GM10266 (cell line): ENCODE measurements around the gene IGFL2.
"Not testable (repeated sequence)": the region's sequence is repeated elsewhere in the genome, so short reads cannot be mapped to it uniquely, and the experiment has no call there.

ENCODE experiments used
- DNase-seq: peaks from one replicate; pipeline ENCODE4 v3.0.0; 2012; ENCODE audit errors: extremely low spot score
- TF ChIP-seq, protein P1 (sequence below): IDR thresholded peaks from 2 replicates; pipeline ENCODE4 v1.5.1; 2012; ENCODE audit warnings: mild to moderate bottlenecking, low read depth; ENCODE audit not compliant: control insufficient read depth, insufficient read depth; ENCODE audit errors: missing control alignments

Gene IGFL2

DNA sequence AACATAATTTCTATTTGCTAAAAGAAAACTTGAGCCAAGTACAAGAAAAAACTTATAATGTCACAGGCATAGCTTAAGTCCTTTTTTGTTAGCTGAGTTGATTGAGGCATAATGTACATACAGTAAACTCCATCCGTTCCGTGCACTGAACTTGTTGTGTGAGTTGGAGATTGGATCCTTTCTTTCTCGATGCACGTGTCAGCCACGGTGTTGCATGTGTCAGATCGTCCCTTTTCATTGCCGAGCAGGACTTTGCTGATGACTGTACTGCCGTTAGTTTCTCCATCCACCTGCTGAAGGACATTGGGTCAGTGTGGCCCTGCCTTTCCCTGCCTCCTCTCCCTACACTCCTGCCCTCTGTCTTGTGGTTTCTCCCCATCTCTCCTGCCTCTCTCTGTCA lies 34.4 kb downstream of the IGFL2 start:
- TF ChIP-seq, protein P1, sequence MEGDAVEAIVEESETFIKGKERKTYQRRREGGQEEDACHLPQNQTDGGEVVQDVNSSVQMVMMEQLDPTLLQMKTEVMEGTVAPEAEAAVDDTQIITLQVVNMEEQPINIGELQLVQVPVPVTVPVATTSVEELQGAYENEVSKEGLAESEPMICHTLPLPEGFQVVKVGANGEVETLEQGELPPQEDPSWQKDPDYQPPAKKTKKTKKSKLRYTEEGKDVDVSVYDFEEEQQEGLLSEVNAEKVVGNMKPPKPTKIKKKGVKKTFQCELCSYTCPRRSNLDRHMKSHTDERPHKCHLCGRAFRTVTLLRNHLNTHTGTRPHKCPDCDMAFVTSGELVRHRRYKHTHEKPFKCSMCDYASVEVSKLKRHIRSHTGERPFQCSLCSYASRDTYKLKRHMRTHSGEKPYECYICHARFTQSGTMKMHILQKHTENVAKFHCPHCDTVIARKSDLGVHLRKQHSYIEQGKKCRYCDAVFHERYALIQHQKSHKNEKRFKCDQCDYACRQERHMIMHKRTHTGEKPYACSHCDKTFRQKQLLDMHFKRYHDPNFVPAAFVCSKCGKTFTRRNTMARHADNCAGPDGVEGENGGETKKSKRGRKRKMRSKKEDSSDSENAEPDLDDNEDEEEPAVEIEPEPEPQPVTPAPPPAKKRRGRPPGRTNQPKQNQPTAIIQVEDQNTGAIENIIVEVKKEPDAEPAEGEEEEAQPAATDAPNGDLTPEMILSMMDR = no peak
- DNase-seq = no peak

DNA sequence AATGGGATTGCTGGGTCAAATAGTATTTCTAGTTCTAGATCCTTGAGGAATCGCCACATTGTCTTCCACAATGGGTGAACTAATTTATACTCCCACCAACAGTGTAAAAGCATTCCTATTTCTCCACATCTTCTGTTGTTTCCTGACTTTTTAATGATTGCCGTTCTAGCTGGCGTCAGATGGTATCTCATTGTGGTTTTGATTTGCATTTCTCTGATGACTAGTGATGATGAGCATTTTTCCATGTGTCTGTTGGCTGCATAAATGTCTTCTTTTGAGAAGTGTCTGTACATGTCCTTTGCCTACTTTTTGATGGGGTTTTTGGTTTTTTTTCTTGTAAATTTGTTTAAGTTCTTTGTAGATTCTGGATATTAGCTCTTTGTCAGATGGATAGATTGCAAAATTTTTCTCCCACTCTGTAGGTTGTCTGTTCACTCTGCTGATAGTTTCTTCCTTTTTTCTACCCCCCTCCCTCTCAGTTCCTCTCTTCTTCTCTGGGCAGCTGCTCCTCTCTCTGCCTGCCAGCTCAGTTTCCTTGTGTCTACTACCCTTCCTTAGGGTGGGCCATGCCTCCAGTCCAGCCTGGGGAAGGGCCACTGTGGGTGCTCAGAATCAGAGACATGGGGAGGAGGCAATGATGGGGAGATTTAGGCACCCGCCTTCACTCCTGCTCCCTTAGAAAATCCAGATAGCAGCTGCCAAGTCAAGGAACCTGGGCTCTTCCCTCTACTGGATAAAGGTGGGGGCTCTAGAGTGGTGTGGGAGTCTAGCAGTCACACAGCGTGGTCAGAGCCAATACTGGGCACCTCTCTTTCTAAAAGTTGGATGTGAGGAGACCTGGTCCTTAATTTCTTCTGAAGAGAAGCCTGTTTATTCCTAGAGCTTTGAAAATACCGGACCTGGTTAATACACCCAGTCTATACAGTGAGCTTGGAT lies 37.0 kb downstream of the IGFL2 start:
- DNase-seq = not testable (repeated sequence)

DNA sequence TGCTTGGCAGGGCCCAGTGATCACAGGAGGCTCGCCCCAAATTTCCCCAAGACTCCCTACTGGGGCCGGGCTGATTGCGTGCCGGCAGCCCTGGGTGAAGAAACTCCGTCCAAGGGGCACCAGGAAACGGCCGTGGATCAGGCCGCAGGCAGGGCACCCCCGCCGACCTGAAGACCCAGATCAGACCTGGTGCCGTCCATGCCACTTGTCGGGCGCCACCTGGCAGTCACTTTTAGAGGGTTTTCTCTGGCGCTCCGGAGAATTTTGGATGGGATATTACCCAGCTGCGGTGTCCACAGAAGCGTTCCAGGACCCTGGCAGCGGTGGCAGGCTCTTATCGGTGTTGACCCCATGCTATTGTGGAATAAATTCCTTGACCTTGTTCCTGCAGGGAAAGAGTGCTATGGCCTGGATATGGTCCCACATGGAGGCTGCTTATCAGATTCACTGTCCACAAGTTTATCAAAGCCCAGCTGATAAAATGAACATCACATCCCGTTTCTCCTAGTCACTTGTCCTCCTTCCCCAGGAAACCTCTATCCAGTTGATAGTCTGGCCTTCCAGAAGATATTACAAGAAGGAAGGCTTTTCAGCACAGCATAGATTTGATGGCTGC lies 38.2 kb downstream of the IGFL2 start:
- DNase-seq = no peak
- TF ChIP-seq, protein P1 = no peak

DNA sequence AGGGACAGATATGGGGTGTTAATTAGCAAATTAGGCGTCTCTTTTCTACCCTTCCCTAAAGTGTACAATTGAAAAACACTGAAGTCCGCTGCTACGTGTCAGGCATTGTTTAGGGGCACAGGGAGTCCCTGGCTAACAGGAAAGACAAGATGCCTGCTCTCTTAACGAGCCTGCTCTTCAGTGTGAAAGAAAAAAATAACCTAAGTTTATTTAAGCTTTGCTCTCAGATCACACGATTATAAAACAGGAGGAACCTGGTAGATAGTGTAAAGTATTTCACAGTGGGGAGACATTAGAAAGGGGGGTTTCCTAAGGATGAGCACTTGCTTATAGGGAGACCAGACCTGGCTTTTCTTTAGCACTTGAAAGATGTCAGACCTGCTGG lies 38.7 kb downstream of the IGFL2 start:
- DNase-seq = no peak
- TF ChIP-seq, protein P1 = no peak

DNA sequence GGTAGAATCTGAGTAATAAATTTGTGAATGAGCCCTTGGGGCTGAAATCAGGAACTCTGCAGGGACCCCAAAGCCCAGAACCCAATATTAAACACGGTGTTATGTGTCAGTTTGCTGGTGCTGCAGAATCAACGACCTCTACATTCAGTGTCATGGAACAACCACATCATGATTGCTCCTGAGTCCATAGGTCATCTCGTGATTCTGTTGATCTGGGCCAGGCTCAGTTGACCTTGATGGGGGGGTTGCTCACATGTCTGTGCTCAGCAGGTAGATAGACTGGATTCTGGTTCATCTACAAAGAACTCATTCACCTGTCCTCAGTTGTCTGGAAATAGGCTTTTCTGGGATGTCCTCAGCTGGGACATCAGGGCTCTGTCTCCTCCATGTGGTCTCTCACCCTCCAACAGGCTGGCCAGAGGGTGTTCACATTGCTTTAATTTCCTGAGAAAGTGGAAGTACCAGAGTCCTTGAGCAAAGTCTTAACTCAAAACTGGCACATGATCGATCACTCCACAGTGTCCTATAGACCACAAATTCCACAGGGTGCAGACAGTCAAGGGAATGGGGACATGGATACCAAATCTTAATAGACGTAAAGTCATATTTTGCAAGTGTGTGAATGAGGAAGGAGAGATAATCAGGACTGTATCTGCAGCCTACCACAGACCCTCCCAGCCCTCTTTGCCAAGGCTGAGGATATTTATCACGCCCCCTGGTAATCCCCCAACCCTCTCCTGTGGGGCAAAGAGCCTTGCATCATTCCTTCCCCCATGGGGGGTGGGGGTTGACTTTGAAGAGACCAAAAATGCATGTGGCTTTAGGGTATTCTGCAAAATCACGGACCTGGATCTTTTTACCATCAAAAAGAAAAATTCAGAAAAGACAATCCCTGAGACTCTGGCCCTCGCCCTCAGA lies 42.2 kb downstream of the IGFL2 start:
- DNase-seq = no peak
- TF ChIP-seq, protein P1 = no peak

DNA sequence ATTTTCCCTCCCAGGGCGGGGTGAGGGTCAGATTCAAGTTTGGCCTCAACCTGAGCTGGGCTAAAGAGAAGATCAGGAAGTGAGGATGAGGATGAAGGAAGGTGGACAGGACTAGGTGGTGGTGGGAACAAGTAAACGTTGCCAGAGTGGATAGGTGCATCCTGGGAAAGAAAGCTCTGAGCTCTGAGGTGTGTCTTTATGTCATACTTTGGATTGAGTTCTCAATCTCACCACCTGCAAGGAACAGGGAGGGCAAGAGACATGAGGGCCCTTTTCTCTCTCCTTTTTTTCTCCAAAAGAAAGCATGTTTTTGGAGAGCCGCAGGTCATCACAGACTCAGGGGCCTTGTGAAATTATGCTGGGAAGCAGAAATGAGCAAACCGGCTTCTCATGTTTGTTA lies 43.3 kb downstream of the IGFL2 start:
- no peak for DNase-seq
- TF ChIP-seq, protein P1 = no peak

DNA sequence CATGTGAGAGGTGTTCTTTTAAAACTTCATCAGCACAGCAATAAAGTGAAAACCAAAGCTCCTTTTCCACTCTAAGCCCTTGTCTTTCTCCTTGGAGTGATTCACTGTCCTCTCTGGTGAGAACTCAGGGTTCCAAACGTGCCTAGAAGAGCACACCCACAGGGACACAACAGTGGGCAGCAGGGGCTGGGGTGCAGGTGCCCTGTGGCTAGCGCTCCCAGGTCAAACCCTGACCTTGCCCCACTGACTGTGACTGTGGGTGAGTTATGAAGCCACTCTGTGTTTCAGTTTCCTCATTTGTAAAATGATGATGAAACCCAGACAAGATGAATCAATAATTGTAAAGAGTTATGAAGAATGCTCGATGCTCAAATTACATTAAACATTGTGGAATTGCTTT lies 43.9 kb downstream of the IGFL2 start:
- TF ChIP-seq, protein P1 = no peak
- DNase-seq = no peak

DNA sequence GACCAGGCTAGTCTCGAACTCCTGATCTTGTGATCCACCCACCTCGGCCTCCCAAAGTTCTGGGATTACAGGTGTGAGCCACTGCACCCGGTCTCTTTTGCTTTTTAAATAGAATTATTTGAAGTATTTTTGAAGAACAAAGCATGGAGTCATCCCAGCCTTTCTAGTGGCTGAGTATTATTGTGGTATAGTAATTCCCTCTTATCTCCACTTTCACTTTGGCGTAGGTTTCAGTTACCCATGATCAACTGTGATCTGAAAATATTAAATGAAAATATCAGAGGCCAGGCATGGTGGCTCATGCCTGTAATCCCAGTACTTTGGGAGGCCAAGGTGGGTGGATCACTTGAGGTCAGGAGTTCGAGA lies 44.6 kb downstream of the IGFL2 start:
- not testable (repeated sequence) for DNase-seq
